Neutrophil (primary cell): ENCODE data around the gene PLPPR2.
A peak's percentile ranks its signal among the peaks of the same experiment; 100 is the strongest.
"Not testable (repeated sequence)": the region's sequence is repeated elsewhere in the genome, so short reads cannot be mapped to it uniquely, and the experiment has no call there.

ENCODE experiments used
- H3K27ac ChIP-seq: fragments of 200-600 bp; sonication (generic); 2 replicates; pipeline ENCODE4 v1.5.1; 2016; ENCODE audit warnings: mild to moderate bottlenecking, moderate library complexity
- H3K27me3 ChIP-seq: fragments of 200-600 bp; sonication (generic); 2 replicates; pipeline ENCODE4 v1.6.0; 2016; ENCODE audit warnings: mild to moderate bottlenecking
- H3K36me3 ChIP-seq: fragments of 200-600 bp; sonication (generic); 2 replicates; pipeline ENCODE4 v1.5.1; 2017
- H3K4me1 ChIP-seq, 2 experiments: fragments of 200-600 bp in 1 of 2; sonication (generic) in 1 of 2; 1 replicate in 1 of 2; 2 replicates in 1 of 2; pipeline versions ENCODE4 v1.5.1 to v1.6.1; 2013 to 2016; ENCODE audit warnings: low read depth in 1 of 2, low read length in 1 of 2, mild to moderate bottlenecking in 1 of 2, moderate library complexity in 1 of 2; ENCODE audit not compliant: control insufficient read depth in 1 of 2, insufficient read depth in 1 of 2
- H3K4me3 ChIP-seq, 2 experiments: fragments of 200-600 bp in 1 of 2; sonication (generic) in 1 of 2; 1 replicate in 1 of 2; 2 replicates in 1 of 2; pipeline ENCODE4 v1.5.1; 2013 to 2016; ENCODE audit warnings: low read depth in 1 of 2, low read length in 1 of 2, mild to moderate bottlenecking in 1 of 2, moderate library complexity in 1 of 2
- H3K9me3 ChIP-seq: fragments of 200-600 bp; sonication (generic); 2 replicates; pipeline ENCODE4 v1.5.1; 2016
- TF ChIP-seq, protein P1 (sequence below): fragments of 200-600 bp; sonication (generic); IDR thresholded peaks from 2 replicates; pipeline ENCODE4 v1.5.1; 2016; ENCODE audit warnings: antibody characterized with exemption

PLPPR2 gene

GRCh38 chr19:11338569-11339253 lies 16.5 kb upstream of the PLPPR2 start:
- peaks cover 58 to 62% of the 10 kb centered on the region in 2 experiments for H3K4me1 ChIP-seq
- H3K9me3 ChIP-seq: no peaks in the 10 kb centered on the region
- H3K4me3 ChIP-seq: peak overlapping the region; percentile 89 to 100
- peak overlapping the region; percentile 77 for H3K27ac ChIP-seq
- peaks cover 36% of the 10 kb centered on the region for H3K36me3 ChIP-seq
- TF ChIP-seq, protein P1, sequence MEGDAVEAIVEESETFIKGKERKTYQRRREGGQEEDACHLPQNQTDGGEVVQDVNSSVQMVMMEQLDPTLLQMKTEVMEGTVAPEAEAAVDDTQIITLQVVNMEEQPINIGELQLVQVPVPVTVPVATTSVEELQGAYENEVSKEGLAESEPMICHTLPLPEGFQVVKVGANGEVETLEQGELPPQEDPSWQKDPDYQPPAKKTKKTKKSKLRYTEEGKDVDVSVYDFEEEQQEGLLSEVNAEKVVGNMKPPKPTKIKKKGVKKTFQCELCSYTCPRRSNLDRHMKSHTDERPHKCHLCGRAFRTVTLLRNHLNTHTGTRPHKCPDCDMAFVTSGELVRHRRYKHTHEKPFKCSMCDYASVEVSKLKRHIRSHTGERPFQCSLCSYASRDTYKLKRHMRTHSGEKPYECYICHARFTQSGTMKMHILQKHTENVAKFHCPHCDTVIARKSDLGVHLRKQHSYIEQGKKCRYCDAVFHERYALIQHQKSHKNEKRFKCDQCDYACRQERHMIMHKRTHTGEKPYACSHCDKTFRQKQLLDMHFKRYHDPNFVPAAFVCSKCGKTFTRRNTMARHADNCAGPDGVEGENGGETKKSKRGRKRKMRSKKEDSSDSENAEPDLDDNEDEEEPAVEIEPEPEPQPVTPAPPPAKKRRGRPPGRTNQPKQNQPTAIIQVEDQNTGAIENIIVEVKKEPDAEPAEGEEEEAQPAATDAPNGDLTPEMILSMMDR: no peak
- no peaks in the 10 kb centered on the region for H3K27me3 ChIP-seq

GRCh38 chr19:11339254-11340098 lies 15.8 kb upstream of the PLPPR2 start, which contains the start of gene RAB3D:
Gene RAB3D (minus strand): TSS chr19:11339657. CDS start chr19:11337399, 2,258 bp downstream.
- H3K9me3 ChIP-seq: no peaks in the 10 kb centered on the region
- H3K27me3 ChIP-seq: no peaks in the 10 kb centered on the region
- H3K4me3 ChIP-seq: peak within 1 kb of the TSS; percentile 89 to 100
- TF ChIP-seq, protein P1: peak; percentile 40
- H3K36me3 ChIP-seq: peaks cover 29% of the 10 kb centered on the region
- peaks cover 65 to 66% of the 10 kb centered on the region in 2 experiments for H3K4me1 ChIP-seq
- peak within 1 kb of the TSS; percentile 77 for H3K27ac ChIP-seq

DNA sequence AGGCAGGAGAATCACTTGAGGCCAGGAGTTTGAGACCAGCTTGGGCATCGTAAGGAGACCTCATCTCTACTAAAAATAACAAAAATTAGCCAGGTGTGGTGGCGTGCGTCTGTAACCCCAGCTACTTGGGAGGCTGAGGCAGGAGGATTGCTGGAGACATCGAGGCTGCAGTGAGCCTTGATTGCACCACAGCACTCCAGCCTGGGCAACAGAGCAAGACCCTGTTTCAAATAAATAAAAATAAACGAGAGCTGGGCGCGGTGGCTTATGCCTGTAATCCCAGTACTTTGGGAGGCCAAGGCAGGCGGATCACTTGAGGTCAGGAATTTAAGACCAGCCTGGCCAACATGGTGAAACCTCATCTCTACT lies 15.1 kb upstream of the PLPPR2 start:
- Histone ChIP-seq H3K4me1 (peaks cover 70 to 71% of the 10 kb centered on the region in 2 experiments), H3K4me3 (peak overlapping the region; percentile 89 to 100), H3K27ac (peak overlapping the region; percentile 77)

DNA sequence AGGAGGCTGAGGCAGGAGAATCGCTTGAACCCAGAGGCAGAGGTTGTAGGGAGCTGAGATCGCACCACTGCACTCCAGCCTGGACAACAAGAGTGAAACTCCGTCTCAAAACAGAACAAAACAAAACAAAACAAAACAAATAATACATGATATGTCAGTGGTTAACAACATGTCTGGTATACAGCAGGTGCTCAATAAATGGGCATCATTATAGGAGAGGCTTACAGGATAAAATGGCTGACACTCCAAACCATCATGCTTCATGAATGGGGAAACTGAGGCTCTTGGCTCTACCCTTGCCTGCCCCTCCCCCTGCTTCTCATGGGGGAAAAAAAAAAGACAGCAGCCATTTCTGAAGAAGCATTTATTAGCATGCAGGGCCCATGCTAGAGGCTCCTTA lies 12.8 kb upstream of the PLPPR2 start:
- H3K4me3 ChIP-seq: no peak overlapping the region
- H3K36me3 ChIP-seq: no peaks in the 10 kb centered on the region
- TF ChIP-seq, protein P1: no peak
- H3K27ac ChIP-seq: no peak overlapping the region
- peaks cover 64 to 66% of the 10 kb centered on the region in 2 experiments for H3K4me1 ChIP-seq
- no peaks in the 10 kb centered on the region for H3K9me3 ChIP-seq
- H3K27me3 ChIP-seq: no peaks in the 10 kb centered on the region

More for the DNA sequence above, 15.1 kb upstream of the PLPPR2 start:
- peaks cover 23% of the 10 kb centered on the region for H3K36me3 ChIP-seq
- H3K27me3 ChIP-seq, H3K9me3 ChIP-seq: not testable (repeated sequence)

- TF ChIP-seq, protein P1: no peak
- H3K4me3 ChIP-seq: peak overlapping the region; percentile 76 to 87
- H3K4me1 ChIP-seq: peaks cover 45 to 54% of the 10 kb centered on the region in 2 experiments
- H3K36me3 ChIP-seq: no peaks in the 10 kb centered on the region
- H3K27me3 ChIP-seq: no peaks in the 10 kb centered on the region
- H3K9me3 ChIP-seq: no peaks in the 10 kb centered on the region
- peak overlapping the region; percentile 87 for H3K27ac ChIP-seq
Measured at GRCh38 chr19:11345122-11345803, 10.0 kb upstream of the PLPPR2 start.
